ENCODE measurements around the gene PHF21A. TPM values are rescaled to one million over a fixed set of nuclear protein-coding genes. Genes with fewer than 3 reads are reported as not detected.

Gene PHF21A
- total RNA-seq, 1 donor from 2014 or later: 71.1 TPM

GRCh38 chr11:45897556-45897955, 223.7 kb downstream of the PHF21A start:
- Mint-ChIP-seq H3K27me3 (ENCODE audit: unreplicated experiment) (peaks cover 24% of the 10 kb centered on the region), H3K36me3 (ENCODE audit: unreplicated experiment) (no peaks in the 10 kb centered on the region), H3K4me1 (ENCODE audit: low read depth, unreplicated experiment) (peaks cover 57% of the 10 kb centered on the region), H3K27ac (ENCODE audit: unreplicated experiment) (peak overlapping the region; percentile 86), H3K4me3 (ENCODE audit: unreplicated experiment) (peak overlapping the region; percentile 77), H3K9me3 (ENCODE audit: unreplicated experiment) (peaks cover 12% of the 10 kb centered on the region)
- peak; percentile 30 for TF ChIP-seq CTCF (IDR thresholded peaks at IDR 0.05; ENCODE audit: partially characterized antibody, unreplicated experiment)
- DNase-seq: no peak

GRCh38 chr11:45896422-45896984, 224.8 kb downstream of the PHF21A start:
- Mint-ChIP-seq H3K27me3 (ENCODE audit: unreplicated experiment) (peaks cover 23% of the 10 kb centered on the region), H3K4me3 (ENCODE audit: unreplicated experiment) (peak overlapping the region; percentile 65), H3K4me1 (ENCODE audit: low read depth, unreplicated experiment) (peaks cover 61% of the 10 kb centered on the region), H3K36me3 (ENCODE audit: unreplicated experiment) (no peaks in the 10 kb centered on the region), H3K27ac (ENCODE audit: unreplicated experiment) (peak overlapping the region; percentile 86), H3K9me3 (ENCODE audit: unreplicated experiment) (peaks cover 15% of the 10 kb centered on the region)
- TF ChIP-seq CTCF (IDR thresholded peaks at IDR 0.05; ENCODE audit: partially characterized antibody, unreplicated experiment): no peak
- peak; percentile 91 for DNase-seq

GRCh38 chr11:45895553-45896259, 225.5 kb downstream of the PHF21A start:
- Mint-ChIP-seq H3K36me3 (ENCODE audit: unreplicated experiment) (no peaks in the 10 kb centered on the region), H3K27me3 (ENCODE audit: unreplicated experiment) (peaks cover 21% of the 10 kb centered on the region), H3K9me3 (ENCODE audit: unreplicated experiment) (peaks cover 15% of the 10 kb centered on the region), H3K27ac (ENCODE audit: unreplicated experiment) (peak overlapping the region; percentile 66), H3K4me1 (ENCODE audit: low read depth, unreplicated experiment) (peaks cover 63% of the 10 kb centered on the region), H3K4me3 (ENCODE audit: unreplicated experiment) (peak overlapping the region; percentile 79)
- TF ChIP-seq CTCF (IDR thresholded peaks at IDR 0.05; ENCODE audit: partially characterized antibody, unreplicated experiment): no peak
- peak; percentile 11 for DNase-seq

GRCh38 chr11:45894555-45895247, 226.6 kb downstream of the PHF21A start:
- TF ChIP-seq CTCF (IDR thresholded peaks at IDR 0.05; ENCODE audit: partially characterized antibody, unreplicated experiment): no peak
- H3K27ac Mint-ChIP-seq (ENCODE audit: unreplicated experiment): peak overlapping the region; percentile 90
- peak overlapping the region; percentile 79 for H3K4me3 Mint-ChIP-seq (ENCODE audit: unreplicated experiment)
- peaks cover 24% of the 10 kb centered on the region for H3K27me3 Mint-ChIP-seq (ENCODE audit: unreplicated experiment)
- peak; percentile 50 for DNase-seq
- H3K4me1 Mint-ChIP-seq (ENCODE audit: low read depth, unreplicated experiment): peaks cover 69% of the 10 kb centered on the region
- H3K9me3 Mint-ChIP-seq (ENCODE audit: unreplicated experiment): peaks cover 15% of the 10 kb centered on the region
- no peaks in the 10 kb centered on the region for H3K36me3 Mint-ChIP-seq (ENCODE audit: unreplicated experiment)

Measured in glutamatergic neuron (in vitro differentiated cells).